NCI-H2196 (cell line): ENCODE data around the gene VWDE.
"Not testable (repeated sequence)": the region's sequence is repeated elsewhere in the genome, so short reads cannot be mapped to it uniquely, and the experiment has no call there.

ENCODE experiments used
- DNase-seq: peaks from one replicate; lab custom pipeline; 2025; ENCODE audit not compliant: unreplicated experiment; lab: John Stamatoyannopoulos, UW

VWDE gene

DNA sequence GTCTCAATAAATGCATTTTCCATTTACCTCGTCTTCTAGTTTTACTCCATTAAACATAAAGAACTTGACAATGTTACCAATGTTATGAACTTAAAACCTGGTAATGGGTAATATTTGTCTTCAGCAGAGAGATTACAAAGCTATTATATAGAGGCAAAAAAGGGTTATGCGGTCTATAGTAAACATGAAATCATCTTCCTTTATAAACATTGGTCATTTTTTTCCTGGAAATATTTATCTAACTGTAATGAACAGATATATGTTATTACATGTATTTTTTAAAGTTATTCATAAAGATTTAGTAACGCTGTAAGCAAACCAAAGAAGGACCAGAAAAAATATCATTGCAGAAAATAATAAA is 1.3 kb downstream of the VWDE start:
- DNase-seq: no peak

DNA sequence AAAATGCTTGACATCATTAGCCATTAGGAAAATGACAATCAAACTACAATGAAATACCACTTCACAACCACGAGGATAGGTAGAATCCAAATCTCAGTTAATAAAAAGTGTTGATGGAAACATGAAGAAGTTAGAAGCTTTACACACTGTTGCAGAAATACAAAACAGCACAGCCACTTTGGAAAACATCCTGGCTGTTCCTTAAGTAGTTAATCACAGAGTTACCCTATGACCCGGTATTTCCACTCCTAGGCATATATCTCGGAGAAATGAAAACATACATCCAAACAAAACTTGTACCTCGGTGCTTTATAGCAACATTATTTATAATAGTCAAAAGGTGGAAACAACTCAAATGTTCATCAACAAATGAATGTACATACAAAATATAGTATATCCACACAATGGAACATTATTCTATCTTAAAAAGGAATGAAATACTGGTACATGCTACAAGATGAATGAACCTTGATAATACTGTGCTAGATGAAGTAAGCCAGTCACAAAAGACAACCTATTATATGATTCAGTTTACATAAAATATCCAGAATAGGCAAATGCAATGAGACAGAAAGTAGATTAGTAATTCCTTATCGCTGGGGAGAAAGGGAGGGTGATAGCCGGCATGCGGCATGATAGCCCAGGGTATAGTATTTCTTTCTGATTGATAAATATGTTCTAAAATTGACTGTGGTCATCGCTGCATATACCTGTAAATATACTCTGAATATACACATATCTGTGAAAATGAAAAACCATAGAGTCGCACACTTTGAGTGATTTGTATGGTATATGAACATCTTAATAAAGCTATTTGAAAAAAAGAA is 1.9 kb downstream of the VWDE start:
- DNase-seq: no peak

DNA sequence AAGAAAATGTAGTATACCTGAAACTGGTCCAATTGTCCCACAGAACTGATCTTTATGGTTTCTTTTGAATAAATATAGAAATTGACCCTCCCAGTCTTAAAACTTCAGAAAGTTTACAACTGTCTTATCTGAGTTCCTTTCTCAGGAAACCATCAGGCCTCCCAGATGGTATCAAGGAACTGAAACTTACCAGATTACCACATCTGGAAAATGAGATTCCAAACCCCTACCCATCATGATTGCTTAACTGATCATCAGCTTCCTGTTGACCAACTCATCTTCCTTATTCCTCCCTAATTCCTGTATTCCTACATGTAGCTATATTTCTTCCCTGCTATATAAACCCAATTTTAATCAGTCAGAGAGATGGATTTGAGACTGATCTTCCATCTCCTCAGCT is 5.5 kb downstream of the VWDE start:
- no peak for DNase-seq

DNA sequence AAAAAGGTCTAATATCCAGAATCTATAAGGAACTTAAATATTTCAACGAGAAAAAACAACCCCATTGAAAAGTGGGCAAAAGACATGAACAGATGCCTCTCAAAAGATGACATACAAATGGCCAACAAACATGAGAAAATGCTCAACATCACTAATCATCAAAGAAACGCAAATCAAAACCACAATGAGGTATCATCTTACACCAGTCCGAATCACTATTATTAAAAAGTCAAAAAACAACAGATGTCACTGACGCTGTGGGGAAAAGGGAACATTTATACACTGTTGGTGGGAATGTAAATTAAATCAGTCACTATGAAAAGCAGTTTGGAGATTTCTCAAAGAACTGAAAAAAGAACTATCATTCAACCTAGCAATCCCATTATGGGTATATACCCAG is 6.0 kb downstream of the VWDE start:
- no peak for DNase-seq

DNA sequence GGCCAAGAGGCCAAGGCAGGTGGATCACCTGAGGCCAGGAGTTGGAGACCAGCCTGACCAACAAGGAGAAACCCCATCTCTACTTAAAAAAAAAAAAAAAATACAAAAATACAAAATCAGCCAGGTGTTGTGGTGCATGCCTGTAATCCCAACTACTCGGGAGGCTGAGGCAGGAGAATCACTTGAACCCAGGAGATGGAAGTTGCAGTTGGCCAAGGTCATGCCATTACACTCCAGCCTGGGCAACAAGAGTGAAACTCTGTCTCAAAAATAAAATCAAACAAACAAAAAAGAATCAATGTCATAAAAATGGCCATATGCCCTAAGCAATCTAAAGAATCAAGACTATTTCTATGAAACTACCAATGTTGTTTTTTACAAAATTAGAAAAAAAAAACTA is 7.0 kb downstream of the VWDE start:
- not testable (repeated sequence) for DNase-seq

DNA sequence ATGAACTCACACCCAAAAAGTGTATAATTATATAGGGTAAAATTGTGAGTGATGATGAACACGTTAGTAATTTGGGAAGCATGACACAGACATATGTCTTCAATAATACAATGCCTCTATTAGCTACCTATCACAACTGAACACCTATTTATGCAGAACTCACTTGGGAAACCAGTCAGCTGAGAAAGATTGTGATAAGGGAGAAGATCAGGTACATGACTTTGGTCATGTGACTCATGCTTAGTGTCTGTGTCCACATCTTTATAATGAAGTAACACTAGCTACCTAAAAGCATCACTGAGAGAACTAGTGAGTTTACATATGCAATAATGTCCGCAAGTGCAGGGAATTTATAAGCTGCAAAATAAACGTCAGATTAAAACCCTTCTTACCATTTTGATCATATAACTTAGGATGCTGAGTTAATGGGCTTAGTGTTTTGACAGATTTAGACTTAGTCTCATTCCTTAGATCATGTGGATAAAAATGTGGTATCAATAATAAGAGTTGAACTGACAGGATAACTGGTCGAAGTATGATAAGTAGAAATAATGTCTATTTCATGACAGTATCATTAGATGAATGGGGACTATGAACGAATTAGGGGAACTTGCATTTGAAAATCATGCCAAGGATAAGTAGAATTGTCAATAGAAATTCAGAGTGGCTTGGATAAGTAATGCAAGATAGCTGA is 11.6 kb downstream of the VWDE start:
- DNase-seq: no peak

DNA sequence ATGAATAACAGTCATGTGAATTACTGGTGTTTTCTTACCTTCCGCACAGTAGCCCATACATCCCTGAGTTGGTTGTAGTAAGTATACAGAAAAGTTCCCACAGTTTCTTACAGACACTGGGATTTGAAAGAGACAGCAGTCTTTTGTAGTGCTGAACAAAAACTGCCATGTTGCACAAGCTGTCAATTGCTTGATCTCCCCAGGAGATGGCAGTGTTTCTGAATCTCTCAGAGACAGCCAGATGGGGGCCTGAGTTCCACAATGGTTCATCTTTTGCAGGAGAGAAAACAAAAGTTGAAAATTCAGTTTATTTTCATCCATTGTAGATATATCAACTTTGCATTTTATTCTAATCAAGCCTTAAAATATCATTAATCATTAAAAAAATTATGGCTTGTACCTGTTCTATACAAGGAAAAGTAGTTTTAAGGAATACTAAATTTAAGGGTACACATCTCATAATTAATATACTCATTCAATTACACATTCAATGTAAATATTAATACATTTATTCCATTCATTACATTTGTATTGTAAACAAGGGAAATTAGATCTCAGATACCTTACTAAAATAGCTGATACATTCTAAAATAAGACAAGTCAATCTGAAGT is 14.5 kb downstream of the VWDE start:
- peak; percentile 52 for DNase-seq

DNA sequence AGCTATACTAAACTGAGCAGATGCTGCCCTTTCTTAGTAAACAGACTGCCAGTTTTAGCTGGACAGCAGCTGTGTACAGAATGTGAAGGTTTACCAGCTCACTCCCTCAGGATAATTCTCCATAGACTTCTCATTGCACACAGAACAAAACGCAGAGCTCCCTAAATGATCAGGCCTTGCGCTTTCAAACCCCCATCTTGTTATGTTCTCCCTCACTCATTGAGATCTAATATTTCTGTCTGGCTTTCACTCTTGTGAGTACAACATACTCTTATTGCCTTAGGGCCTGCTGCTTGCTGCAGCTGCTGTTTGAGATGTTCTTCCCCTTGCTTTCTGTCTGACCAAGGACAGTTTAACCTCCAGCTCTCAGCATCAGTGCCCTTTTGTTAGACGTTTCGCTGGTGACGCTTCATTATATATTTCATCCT is 17.3 kb downstream of the VWDE start:
- no peak for DNase-seq

DNA sequence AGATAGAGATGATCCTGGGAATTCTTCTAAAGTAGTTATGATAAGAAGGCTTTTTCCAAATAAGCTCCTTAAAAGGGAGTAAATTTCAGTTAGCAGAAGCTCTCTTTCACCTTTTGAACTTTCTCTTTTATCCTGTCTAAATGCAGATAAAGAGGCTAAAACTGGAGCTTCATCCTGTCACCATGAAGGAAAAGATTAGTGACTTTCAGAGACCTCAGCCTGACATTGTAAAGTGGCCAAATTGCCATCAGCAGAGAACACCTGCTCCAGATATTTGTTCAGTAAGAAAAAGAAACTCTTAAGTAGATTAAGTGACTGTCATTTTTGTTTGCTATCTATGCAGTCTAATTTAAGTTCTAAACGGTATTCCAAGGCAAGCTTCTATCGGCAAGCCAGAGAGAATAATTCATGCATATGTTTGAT is 18.3 kb downstream of the VWDE start:
- no peak for DNase-seq

DNA sequence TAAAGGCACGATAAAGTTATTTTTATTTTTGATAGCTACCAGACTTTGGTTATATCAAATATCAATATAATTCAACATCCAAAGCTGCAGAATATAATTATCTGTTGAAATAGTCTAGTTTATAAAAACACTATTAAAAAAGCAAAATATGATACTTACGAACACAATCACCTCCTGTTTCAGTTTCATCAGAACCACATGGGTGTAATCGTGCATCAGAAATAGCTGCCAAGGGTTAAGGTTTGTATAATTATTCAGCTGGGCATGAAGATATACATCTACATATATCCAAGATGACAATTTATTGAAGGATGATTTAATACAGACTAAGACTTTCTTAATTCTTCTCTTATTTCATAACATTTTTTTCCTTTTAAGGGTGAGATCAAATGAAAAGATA is 20.3 kb downstream of the VWDE start:
- DNase-seq: no peak

DNA sequence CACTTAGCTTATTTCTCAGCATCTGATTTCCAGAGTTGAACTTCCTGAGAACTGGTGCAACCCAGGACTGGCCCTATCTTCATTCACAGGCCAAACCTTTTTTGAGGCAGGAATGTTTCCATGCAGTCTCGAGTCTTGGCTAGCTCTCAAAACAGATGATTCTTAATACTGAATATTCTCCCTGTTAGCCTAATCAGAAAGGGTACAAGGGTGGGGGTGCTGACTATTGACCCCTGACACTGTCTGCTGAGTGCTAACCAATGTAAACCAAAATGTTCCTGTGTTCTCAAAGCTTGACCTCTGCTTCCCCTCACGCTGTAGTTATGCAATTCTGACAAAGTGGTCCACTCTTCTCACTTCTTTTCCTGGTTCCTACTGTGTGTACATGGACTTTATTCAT is 25.3 kb downstream of the VWDE start:
- DNase-seq: no peak

DNA sequence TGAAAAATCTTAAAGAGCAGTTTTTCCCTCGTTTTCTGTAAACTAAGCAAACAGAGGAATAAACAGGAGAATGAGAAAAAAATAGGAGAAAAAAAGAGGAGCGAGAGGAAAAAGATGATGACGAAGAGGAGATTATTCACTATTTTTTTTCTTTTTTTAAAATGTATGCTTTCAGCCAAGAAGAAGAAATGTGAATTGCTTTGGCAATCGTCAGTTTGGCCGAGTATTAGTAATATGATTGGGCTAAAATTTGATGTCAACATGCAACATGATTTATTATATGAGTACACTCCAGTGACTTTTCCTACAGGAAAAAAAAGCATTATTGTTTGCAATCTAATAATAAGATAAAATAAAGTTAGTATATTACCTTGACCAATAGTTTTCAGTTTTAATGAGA is 26.3 kb downstream of the VWDE start:
- DNase-seq: no peak

DNA sequence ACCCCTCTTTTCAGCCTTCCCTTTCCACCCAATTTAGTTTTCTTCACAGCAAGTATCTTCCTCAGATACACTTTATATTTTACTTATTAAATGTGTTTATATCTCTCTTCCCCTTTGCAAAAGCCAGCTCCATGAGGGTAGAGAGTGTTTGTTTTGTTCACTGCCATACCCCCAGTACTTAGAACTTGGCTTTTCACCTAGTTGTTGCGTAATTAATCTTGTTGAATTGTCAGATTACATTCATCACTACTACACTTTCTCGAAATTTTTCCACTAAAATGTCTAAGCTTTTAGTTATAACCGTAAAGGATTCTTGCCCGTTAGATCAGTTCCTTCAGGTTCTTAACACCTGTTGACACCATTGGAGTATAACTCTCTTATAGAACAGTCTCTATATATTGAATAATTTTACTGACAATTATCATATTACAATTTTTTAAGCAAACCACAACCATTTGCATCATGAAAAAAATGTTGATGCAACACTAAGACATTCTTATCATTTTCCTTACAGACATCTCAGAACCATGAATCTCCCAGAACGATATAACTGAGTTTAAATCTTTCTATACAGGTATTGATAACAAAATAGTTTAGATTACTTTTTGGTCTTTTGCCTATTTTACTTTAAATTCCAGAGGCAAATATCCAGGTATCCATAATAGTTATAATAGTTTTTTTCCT is 29.9 kb downstream of the VWDE start:
- DNase-seq: no peak

DNA sequence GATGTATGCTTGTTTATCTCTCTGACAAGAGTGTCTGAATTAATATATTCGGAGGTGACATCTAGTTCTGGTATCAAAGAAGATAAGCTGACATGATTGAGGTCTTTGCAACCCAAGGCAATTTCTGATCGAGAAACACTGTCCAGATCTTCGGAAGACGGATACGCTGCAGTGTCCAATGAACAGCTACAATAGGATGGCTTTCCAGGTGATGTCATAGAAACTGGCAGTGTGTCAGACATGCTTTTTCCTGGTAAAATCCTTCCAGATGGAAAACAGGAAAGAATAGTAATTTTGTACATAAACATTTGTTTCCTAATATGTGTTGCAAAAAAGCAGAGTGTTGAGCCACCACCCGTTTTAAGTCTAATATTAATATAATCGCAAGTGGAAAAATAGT is 33.4 kb downstream of the VWDE start:
- DNase-seq: no peak

DNA sequence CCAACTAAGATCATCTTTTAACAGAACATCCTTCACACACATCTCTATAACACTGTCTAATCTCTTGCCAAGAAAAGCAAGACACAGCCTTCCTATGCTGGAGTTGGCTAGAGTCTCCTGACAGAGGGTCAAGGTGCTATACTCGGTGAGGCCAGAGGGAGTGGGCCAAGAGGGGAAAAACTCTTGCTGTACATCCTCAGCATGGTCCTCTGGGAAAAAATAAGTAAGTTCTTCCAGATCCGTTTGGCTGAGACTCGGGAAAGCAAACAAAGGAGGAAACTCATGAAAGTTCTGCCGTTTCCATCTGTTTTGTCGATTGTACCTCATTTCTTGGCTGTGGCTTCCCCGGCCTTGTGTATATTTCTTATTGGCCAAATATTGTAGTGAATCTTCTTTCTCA is 33.9 kb downstream of the VWDE start:
- no peak for DNase-seq

DNA sequence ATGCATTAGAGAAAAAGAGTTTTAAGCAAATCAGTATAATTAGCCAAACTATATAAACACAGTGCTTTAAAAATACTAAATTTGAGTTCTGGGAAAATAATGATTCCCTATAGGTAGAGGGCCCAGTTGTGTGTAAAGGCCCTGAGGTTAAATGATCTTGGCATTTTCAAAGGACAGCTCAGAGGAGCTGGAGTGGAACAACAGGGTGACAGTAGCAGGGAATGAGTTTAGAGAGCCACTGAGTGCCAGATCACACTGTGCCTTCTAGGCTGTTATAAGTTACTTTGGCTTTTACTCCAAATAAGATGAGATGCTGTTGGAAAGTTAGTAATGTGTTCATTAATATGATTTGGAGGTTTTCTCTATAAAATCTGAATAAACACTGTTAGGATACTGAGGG is 34.6 kb downstream of the VWDE start:
- no peak for DNase-seq

DNA sequence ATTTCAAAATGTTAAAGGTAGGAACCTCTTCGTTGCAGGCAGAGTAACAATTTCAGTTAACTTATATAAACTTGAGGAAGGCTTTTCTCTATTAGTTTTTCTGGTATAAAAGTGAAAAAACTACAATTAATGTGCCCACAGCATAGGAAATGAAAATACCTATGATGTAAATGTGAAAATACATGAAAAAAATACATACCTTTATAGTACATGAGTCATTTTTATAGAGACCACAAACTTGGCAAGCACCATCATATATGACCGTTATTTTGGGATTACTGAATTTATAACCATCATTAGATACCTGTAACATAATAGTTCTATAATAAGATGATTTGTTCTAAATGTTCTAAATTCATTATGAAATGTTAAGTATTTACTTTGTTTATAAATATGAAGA is 42.7 kb downstream of the VWDE start:
- no peak for DNase-seq

DNA sequence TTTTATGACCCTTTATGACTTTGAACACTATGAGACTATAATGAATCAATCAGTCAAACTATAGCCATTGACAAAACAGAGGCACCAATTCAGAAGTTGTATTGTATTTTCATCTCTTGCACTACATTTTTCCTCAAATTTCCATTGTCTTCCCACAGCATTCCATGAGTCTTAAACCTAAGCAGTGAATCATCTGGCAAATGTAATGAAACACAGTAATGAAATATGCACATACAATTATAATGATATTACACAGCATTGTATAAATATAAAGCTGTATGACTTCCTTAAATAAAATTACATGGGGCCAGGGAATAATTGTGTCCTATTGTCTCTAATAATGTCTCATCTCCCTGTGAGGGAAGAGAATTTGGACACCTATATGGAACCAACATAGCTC is 45.0 kb downstream of the VWDE start:
- no peak for DNase-seq

DNA sequence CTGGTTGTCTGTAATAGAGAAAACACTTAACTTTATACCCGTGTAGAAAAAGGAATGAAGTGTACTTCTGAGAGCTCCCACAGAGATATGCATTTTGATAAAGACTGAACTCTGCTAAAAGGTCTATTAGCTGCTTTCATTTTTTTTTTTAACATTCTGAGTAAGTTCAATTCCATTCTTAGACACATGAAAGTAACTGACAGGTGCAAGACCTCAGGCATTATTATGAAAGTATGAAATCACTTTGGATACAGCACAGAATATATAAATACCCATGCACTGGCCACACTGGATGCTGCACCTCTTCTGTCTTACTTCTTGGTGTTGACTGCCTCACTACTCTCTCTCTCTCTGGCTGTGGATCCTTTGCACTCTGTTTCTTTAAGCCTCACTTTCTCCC is 46.2 kb downstream of the VWDE start:
- no peak for DNase-seq

DNA sequence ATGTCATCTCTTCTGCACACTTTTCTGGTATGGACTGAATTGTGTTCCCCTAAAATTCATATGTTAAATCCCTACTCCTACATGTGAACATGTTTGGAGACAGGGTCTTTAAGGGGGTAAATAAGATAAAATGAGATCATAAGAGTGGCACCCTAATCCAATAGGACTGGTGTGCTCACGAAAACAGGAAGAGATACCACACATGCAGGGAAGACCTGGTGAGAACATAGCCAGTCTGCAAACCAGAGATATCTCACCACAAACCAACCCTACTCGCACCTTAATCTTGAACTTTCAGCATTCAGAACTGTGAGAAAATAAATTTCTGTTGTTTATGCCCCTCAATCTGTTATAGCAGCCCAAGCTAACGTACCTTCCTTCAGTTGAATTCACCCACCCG is 51.8 kb downstream of the VWDE start:
- no peak for DNase-seq

DNA sequence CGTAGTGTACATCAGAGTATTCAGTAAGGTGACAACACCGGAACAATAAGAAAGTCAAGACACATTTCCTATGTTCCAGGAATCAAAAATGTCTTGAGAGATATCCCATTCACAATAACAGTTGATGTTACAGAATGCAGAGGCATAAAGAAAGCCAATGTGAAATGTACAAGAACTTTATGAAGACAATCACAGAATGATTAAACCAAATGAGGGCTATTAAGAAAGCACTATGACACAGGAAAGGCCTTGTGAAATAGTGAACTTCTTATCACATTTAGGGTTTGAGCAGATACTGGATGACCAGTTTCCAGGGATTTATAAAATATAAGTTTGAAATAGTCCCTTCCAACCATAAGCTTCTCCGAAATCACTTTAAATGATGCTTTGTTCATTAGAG is 52.7 kb downstream of the VWDE start:
- DNase-seq: no peak

DNA sequence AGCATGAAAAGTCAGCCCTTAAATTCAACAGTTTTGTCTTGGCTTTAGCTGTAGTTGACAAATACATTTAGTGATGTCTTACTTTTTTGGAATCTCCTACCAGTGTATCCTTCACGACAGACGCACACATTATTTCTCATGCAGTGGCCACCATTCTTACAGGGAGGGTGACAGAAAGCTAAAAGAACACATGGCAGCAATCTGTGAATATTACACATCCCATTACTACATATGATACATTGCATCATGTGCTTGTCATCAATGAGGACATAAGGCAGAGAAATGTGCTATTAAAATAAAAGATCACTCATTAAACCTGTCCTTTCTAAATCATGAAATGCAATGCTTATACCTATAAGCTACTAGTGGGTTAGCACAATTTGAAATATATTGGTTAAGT is 66.6 kb downstream of the VWDE start:
- no peak for DNase-seq
